Activated naive CD8-positive, alpha-beta T cell (primary cell): ENCODE results near the gene GPR3.

Source experiments
- H3K27ac Mint-ChIP-seq: one replicate; pipeline ENCODE4 v1.8.0; 2021; ENCODE audit warnings: mixed read lengths
- H3K27me3 Mint-ChIP-seq: one replicate; pipeline ENCODE4 v1.8.0; 2021; ENCODE audit warnings: mixed read lengths
- H3K36me3 Mint-ChIP-seq: one replicate; pipeline ENCODE4 v1.8.0; 2021; ENCODE audit warnings: mixed read lengths
- H3K4me1 Mint-ChIP-seq: one replicate; pipeline ENCODE4 v1.8.0; 2021; ENCODE audit warnings: low read depth, mixed read lengths
- H3K4me3 Mint-ChIP-seq: one replicate; pipeline ENCODE4 v1.8.0; 2021; ENCODE audit warnings: mild to moderate bottlenecking, mixed read lengths
- H3K9me3 Mint-ChIP-seq: one replicate; pipeline ENCODE4 v1.8.0; 2021; ENCODE audit warnings: low read depth, mixed read lengths

The GPR3 gene

GRCh38 chr1:27392096-27392777, at the start of gene GPR3:
Gene GPR3, plus strand, starts transcription at chr1:27392622. Its CDS starts 1,177 bp downstream, at chr1:27393799.
- H3K4me3 Mint-ChIP-seq: peak within 1 kb of the TSS; percentile 92
- no peaks in the 10 kb centered on the region for H3K27me3 Mint-ChIP-seq
- peaks cover 14% of the 10 kb centered on the region for H3K4me1 Mint-ChIP-seq
- no peaks in the 10 kb centered on the region for H3K36me3 Mint-ChIP-seq
- H3K27ac Mint-ChIP-seq: peak within 1 kb of the TSS; percentile 88
- H3K9me3 Mint-ChIP-seq: no peaks in the 10 kb centered on the region

GRCh38 chr1:27342778-27343638, 49.4 kb upstream of the GPR3 start:
- Mint-ChIP-seq H3K4me1 (peaks cover 65% of the 10 kb centered on the region), H3K4me3 (peak overlapping the region; percentile 91), H3K27ac (peak overlapping the region; percentile 91), H3K36me3 (no peaks in the 10 kb centered on the region), H3K9me3 (no peaks in the 10 kb centered on the region), H3K27me3 (no peaks in the 10 kb centered on the region)

GRCh38 chr1:27343639-27344025, 48.8 kb upstream of the GPR3 start:
- no peaks in the 10 kb centered on the region for H3K27me3 Mint-ChIP-seq
- H3K36me3 Mint-ChIP-seq: no peaks in the 10 kb centered on the region
- peak overlapping the region; percentile 91 for H3K27ac Mint-ChIP-seq
- H3K9me3 Mint-ChIP-seq: no peaks in the 10 kb centered on the region
- H3K4me3 Mint-ChIP-seq: peak overlapping the region; percentile 91
- peaks cover 66% of the 10 kb centered on the region for H3K4me1 Mint-ChIP-seq

GRCh38 chr1:27345272-27345671, 47.1 kb upstream of the GPR3 start:
- no peak overlapping the region for H3K27ac Mint-ChIP-seq
- H3K27me3 Mint-ChIP-seq: no peaks in the 10 kb centered on the region
- no peaks in the 10 kb centered on the region for H3K36me3 Mint-ChIP-seq
- H3K4me1 Mint-ChIP-seq: peaks cover 51% of the 10 kb centered on the region
- H3K4me3 Mint-ChIP-seq: no peak overlapping the region
- no peaks in the 10 kb centered on the region for H3K9me3 Mint-ChIP-seq

- Mint-ChIP-seq H3K4me1 (peaks cover 43% of the 10 kb centered on the region), H3K9me3 (no peaks in the 10 kb centered on the region), H3K27me3 (no peaks in the 10 kb centered on the region), H3K4me3 (no peak overlapping the region), H3K36me3 (no peaks in the 10 kb centered on the region), H3K27ac (peak overlapping the region; percentile 43)
Observed at GRCh38 chr1:27346357-27346756, 46.1 kb upstream of the GPR3 start.

GRCh38 chr1:27346991-27347624, 45.3 kb upstream of the GPR3 start:
- no peaks in the 10 kb centered on the region for H3K27me3 Mint-ChIP-seq
- H3K9me3 Mint-ChIP-seq: no peaks in the 10 kb centered on the region
- H3K4me1 Mint-ChIP-seq: peaks cover 38% of the 10 kb centered on the region
- no peak overlapping the region for H3K4me3 Mint-ChIP-seq
- peak overlapping the region; percentile 41 for H3K27ac Mint-ChIP-seq
- H3K36me3 Mint-ChIP-seq: no peaks in the 10 kb centered on the region

- H3K36me3 Mint-ChIP-seq: no peaks in the 10 kb centered on the region
- peak overlapping the region; percentile 35 for H3K4me3 Mint-ChIP-seq
- peaks cover 20% of the 10 kb centered on the region for H3K4me1 Mint-ChIP-seq
- no peak overlapping the region for H3K27ac Mint-ChIP-seq
- H3K27me3 Mint-ChIP-seq: no peaks in the 10 kb centered on the region
- no peaks in the 10 kb centered on the region for H3K9me3 Mint-ChIP-seq
Observed at GRCh38 chr1:27348861-27349783, 43.3 kb upstream of the GPR3 start.

GRCh38 chr1:27349784-27350662, 42.4 kb upstream of the GPR3 start:
- no peaks in the 10 kb centered on the region for H3K27me3 Mint-ChIP-seq
- no peak overlapping the region for H3K4me3 Mint-ChIP-seq
- H3K36me3 Mint-ChIP-seq: no peaks in the 10 kb centered on the region
- no peaks in the 10 kb centered on the region for H3K9me3 Mint-ChIP-seq
- H3K27ac Mint-ChIP-seq: no peak overlapping the region
- H3K4me1 Mint-ChIP-seq: peaks cover 16% of the 10 kb centered on the region

- Mint-ChIP-seq H3K27me3 (no peaks in the 10 kb centered on the region), H3K9me3 (no peaks in the 10 kb centered on the region), H3K36me3 (no peaks in the 10 kb centered on the region), H3K4me1 (peaks cover 21% of the 10 kb centered on the region), H3K4me3 (no peak overlapping the region), H3K27ac (no peak overlapping the region)
Observed at GRCh38 chr1:27350663-27351540, 41.5 kb upstream of the GPR3 start.

GRCh38 chr1:27351541-27352107, 40.8 kb upstream of the GPR3 start:
- Mint-ChIP-seq H3K36me3 (no peaks in the 10 kb centered on the region), H3K4me3 (no peak overlapping the region), H3K27ac (no peak overlapping the region), H3K4me1 (peaks cover 22% of the 10 kb centered on the region), H3K27me3 (no peaks in the 10 kb centered on the region), H3K9me3 (no peaks in the 10 kb centered on the region)

GRCh38 chr1:27353166-27353565, 39.3 kb upstream of the GPR3 start:
- Mint-ChIP-seq H3K4me1 (peaks cover 27% of the 10 kb centered on the region), H3K27me3 (no peaks in the 10 kb centered on the region), H3K27ac (no peak overlapping the region), H3K4me3 (no peak overlapping the region), H3K36me3 (no peaks in the 10 kb centered on the region), H3K9me3 (no peaks in the 10 kb centered on the region)

GRCh38 chr1:27353629-27354028, 38.8 kb upstream of the GPR3 start:
- Mint-ChIP-seq H3K36me3 (no peaks in the 10 kb centered on the region), H3K9me3 (no peaks in the 10 kb centered on the region), H3K27me3 (no peaks in the 10 kb centered on the region), H3K27ac (no peak overlapping the region), H3K4me3 (no peak overlapping the region), H3K4me1 (peaks cover 27% of the 10 kb centered on the region)

GRCh38 chr1:27355683-27356082, 36.7 kb upstream of the GPR3 start:
- Mint-ChIP-seq H3K27ac (peak overlapping the region; percentile 50), H3K27me3 (no peaks in the 10 kb centered on the region), H3K4me3 (peak overlapping the region; percentile 28), H3K4me1 (peaks cover 42% of the 10 kb centered on the region), H3K36me3 (no peaks in the 10 kb centered on the region), H3K9me3 (no peaks in the 10 kb centered on the region)
